ENCODE results near the gene RBBP8.

Gene RBBP8

DNA sequence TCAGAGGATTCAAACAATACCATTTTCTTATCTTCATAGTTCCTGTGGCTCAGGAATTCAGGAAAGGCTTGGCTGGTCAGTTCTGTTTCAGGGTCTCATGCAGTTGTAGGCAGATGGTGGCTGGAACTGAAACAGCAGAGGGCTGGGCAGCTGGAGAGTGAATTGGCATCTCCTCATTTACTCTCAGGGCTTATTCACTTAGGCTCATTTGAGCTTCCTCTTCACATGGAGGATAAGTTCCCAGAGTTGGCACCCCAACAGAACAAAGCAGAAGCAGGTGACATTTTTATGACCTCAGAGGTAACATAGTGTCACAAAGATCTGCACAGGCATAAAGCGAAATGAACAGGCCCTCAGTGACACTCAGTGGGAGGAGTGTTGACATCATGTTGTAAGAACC lies 66.1 kb downstream of the RBBP8 start:
- DNase-seq (ENCODE audit: low spot score): no peak

DNA sequence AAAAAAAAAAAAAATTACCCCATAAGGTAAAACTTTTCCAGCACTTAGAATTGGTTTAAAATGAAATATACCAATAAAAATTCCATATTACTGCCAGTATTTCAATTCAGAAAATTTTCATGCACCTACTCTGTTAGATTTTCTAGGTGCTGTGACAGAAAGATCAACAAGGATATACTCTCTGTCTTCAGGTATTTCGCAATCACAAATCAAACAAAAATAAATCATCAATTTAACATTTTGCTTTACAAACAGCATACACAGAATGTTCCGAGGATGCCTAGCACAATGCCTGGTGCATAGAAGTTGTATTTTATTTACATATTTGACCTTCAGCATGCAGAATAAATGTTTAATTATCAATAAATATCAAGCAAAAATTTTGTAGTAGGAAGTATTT lies 66.5 kb downstream of the RBBP8 start:
- DNase-seq (ENCODE audit: low spot score): no peak

DNA sequence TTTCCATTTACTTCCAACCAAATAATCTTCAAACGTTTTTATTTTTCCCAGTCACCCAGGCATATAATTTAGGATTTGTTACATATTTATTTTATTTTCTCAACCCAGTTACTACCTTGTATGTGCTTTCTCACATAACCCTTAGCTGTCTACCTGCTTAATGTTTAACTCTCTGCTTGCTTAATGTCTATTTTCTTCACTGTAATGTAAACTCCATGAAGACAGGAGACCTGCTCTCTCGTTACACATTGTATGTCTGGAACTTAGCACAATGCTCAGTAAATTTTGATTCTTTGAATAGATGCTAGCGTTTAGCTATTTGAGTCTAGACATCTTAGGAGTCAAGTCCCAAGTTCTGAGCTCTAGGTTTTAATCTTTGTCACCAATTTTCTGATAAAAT lies 70.2 kb downstream of the RBBP8 start:
- no peak for DNase-seq (ENCODE audit: low spot score)

DNA sequence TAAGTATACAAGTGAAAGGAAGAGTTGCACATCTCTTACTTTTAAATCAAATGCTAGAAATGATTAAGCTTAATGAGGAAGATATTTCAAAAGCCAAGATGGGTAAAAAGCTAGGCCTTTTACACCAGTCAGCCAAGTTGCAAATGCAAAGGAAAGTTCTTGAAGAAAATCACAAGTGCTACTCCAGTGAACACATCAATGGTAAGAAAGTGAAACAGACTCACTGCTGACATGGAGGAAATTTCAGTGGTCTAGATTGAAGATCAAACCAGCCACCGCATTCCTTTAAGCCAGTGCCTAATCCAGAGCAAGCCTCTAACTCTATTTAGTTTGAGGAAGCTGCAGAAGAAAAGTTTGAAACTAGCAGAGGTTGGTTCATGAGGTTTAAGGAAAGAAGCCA lies 79.1 kb downstream of the RBBP8 start:
- no peak for DNase-seq (ENCODE audit: low spot score)

DNA sequence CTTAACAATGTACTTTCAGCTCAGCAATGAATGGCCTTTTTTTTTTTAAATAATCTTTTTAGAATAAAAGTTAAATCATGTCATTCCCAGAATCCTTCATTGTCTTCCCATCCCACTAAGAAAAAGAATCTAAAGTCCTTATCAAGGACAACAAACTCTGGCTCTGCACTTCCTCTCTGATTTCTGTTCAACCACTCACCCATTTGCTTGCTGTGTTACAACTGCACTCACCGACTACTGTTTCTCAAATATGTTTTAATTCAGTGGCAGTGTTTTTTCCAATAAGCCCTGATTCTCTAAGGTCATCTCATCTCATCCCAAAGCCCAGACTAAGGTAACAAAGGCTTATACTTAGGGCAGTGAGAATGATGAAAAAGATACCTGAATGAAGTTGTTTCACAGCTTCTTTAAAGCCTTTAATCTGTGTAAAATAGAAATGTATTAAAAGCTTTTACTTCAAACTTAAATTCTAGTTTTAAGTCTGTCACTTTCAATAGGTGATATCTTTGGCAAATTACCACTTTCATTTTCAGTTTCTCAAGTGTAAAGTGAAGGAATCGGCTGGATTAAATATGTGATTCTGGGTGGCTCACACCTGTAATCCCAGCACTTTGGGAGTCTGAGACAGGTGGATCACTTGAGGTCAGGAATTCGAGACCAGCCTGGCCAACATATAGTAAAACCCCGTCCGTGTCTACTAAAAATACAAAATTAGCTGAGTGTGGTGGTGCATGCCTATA lies 87.6 kb downstream of the RBBP8 start:
- peak; percentile 3 for DNase-seq (ENCODE audit: low spot score)

DNA sequence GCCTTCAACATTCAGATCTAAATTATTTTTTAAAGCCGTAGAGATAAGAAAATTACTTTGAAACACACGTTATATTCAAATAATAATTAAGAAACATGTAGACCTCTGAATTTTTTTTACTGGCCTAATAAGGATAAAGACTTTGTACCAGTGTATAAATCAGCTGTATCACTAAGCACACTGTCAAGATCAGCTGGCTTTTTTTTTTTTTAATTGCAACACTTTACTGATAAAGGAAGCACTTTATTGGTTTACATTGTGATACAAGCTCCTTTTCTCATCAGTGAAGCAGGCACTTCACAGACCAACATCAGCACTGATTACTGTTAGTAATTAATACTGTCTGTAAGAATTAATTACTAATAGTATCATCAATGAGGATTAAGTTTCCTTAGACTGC lies 88.5 kb downstream of the RBBP8 start:
- no peak for DNase-seq (ENCODE audit: low spot score)

DNA sequence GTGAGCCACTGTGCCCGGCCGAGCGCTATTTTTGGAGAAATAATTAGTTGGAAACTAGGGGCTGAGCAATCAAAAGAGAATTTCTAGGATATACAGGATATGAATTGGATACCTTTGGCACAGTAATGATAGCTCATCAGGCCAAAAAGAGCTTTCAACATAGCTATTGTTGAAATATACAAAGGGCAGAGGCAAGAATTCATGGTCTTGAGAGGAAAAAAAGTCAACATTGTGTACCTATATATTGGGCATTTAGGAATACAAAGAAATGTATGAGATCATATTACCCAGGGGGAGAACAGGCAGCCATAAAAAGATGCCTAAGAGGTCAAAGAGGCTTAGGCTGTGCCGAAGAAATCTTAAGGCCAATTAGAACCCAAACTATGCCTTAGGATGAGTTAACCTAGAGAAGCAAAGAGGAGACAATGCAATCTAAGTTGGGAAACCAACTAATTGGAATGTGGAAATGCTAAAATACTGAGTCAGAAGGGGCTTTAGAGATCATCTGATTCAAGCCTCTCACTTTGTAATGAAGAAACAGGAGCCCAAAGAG lies 99.0 kb downstream of the RBBP8 start:
- no peak for DNase-seq (ENCODE audit: low spot score)

DNA sequence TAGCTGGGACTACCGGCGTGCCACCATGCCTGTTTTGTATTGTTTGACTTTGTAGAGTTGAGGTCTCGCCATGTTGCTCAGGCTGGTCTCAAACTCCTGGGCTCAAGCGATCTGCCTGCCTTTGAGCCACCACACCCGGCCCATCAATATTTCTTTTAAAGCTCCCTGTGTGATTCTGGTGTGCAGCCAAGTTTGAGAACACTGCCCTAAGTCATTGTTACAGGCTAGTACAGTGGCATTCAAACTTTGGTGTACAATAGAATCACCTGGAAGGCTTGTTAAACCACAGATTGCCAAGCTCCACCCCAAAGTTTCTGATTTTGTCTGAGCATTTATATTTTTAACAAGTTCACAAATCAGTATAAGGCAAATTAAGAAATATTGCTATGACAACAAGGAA lies 99.9 kb downstream of the RBBP8 start:
- DNase-seq (ENCODE audit: low spot score): no peak

DNA sequence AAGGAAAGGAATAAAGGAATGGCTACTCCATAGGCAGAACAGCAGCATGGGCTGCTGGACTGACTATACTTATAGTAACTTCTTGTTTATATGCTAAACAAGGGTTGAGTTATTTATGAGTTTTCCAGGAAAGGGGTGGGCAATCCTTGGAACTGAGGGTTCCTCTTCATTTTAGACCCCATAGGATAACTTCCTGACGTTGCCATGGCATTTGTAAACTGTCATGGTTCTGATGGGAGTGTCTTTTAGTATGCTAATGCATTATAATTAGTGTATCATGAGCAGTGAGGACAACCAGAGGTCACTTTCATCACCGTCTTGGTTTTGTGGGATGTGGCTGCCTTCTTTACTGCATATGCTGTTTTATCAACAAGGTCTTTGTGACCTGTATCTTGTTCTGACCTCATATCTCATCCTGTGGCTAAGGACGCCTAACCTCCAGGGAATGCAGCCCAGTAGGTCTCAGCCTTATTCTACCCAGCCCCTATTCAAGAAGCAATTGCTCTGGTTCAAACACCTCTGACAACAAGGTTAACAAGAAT lies 103.6 kb downstream of the RBBP8 start:
- DNase-seq (ENCODE audit: low spot score): no peak

DNA sequence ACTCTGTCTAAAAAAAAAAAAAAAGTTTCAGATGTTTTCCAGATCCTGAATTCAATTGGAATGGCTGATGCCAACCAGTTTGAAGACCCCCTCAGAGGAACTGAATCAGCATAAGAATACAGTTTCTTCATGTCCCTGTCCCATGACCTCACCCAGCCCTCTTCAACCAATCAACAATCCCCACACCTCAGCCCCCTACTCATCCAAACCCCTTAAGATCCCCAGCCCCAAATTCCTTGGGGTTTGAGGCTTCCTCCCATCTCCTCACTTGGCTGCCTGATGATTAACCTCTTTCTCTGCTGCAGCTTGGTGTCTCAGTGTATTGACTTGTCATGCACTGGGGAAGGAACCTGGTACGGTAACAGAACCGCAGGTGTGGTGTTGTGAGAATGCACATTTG lies 104.5 kb downstream of the RBBP8 start:
- DNase-seq (ENCODE audit: low spot score): no peak

DNA sequence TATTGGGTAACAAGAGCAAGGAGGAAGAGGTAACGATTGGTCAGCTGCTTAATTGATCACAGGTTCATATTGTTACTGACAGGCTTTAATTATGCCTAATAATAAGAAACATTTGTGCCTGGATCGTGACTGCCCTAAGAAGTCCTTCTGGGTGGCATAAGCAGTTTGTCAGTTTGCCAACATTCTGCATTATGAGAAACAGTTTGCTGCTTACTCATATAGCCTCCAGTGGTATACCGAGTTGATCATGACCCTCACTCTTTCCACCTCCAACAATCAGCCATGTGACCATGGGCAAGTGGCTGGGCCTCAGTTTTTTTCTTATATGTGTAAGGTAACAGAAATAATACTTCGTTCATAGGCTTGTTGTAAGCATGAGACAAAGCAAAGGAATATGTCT lies 105.6 kb downstream of the RBBP8 start:
- no peak for DNase-seq (ENCODE audit: low spot score)

DNA sequence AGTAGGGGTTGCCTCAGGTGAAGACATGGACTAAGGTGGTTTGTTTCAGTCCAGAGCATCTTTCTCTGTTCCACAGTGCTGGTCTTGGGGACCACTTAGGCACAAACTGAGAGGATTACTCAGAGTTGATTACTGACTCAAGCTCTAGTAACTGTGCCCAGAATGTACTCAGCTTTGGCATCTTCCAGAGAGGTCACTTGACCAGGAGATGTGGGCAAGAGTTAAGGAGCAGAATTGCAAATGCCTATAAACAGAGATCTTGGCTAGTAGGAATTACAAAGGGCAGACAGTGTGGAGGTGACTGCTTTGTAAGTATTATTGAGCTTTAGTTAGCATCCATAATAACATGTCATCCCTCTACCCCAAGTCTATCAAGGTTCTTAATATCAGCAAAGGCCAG lies 109.0 kb downstream of the RBBP8 start:
- DNase-seq (ENCODE audit: low spot score): no peak

DNA sequence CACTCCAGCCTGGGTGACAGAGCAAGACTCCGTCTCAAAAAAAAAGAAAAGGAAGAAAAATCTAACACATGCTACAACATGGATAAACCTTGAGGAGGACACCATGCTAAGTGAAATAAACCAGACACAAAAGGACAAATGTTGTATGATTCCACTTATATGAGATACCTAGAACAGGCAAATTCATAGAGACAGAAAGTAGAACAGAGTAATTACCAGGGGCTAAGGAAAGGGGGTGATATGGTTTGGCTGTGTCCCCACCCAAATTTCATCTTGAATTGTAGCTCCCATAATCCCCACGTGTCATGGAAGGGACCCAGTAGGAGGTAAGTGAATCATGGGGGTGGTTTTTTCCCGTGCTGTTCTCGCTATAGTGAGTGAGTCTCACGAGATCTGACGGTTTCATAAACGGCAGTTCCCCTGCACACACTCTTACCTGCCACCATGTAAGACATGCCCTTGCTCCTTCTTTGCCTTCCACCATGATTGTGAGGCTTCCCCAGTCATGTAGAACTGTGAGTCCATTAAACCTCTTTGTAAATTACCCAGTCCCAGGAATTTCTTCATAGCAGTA lies 110.8 kb downstream of the RBBP8 start:
- no peak for DNase-seq (ENCODE audit: low spot score)

DNA sequence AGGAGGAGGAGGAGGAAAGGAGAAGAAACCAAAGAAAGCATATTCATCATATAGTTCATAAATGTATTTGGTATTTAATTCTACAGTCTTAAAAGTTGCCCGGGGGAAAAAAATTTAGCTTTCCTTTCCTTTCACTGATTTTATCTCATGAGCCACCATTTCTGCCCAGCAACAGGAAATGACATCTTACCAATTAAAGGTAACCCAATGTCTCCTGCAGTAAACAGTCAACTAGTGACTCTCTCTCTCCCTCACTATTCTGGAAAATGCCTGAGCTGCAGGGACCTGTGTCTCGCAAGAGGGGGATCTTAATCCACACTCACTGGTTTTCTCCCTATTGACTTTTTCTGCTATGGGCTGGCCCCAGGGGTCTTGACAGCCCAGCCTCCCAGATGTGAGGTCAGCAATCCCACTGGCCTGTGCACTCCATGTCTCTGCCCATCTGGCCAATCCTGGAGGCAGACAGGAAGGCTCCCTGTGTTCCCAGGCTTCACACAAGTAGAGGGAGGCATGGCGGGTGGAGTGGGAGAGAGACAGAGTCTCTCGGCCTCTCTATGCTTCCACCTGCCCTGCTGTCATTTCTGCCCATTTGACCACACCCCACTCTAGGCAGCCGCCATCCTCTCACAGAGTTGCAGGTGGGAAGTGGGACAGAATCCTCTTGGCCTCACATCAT lies 116.7 kb downstream of the RBBP8 start:
- peak; percentile 30 for DNase-seq (ENCODE audit: low spot score)

DNA sequence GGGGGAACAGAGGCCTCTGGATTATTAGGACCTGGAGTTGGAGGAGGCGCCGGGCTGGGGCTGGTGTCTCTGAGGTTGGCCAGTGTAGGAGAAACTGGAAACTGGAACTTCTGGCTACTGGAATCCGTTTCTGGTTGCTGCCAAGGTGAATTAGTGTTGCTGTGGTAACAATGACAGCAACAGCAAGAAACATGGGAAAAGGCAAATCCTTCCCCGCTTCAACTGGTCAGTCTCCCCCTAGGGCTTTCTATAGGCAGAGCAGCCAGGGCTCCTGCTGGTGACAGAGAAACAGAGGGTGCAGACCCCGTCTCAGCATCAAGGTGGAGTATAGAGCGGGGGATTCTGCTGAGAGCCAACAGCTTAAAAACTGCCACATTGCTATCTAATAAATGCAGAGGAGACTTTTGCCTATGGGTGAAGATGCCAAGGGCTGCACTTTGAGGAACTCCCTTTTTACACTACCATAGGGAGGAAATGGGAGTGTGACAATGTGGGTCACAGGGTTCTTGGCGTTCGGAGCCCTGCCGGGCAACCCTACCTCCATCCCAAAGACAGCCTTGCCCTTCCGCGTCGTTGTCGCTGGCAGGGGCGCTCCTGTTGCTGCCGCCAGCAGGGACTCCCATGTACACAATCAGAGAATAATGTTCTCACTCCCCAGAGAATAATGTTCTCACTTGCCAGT lies 120.8 kb downstream of the RBBP8 start:
- no peak for DNase-seq (ENCODE audit: low spot score)

DNA sequence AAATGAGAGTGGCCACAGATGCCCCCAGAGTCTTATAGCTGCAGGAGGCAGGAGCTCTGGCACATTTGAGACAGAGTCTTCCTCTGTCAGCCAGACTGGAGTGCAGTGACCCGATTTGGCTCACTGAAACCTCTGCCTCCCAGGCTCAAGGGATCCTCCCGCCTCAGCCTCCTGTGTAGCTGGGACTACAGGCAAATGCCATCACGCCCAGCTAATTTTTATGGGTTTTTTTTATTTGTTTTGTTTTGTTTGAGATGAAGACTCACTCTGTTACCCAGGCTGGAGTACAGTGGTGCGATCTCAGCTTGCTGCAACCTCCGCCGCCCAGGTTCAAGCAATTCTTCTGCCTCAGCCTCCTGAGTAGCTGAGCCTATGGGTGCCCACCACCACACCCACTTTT lies 121.4 kb downstream of the RBBP8 start:
- no peak for DNase-seq (ENCODE audit: low spot score)

DNA sequence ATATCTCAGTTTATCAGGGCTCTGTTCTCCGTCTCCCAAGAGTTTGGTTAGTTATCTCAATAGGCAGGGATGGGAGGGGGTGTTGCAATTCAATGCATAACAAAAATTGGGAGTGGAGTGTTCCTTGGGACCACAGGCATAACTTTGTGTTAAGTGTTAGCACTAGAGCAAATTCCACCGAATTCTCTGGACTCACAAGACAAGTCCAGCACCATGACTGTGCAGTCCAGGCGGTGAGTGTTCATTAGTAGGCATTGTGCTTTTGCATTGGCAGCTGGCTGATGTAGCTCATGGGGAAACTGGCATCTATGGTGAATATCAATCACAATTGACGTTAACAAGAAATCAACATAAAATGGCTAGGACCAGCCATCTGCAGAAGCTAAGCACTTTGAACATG lies 123.2 kb downstream of the RBBP8 start:
- DNase-seq (ENCODE audit: low spot score): no peak

DNA sequence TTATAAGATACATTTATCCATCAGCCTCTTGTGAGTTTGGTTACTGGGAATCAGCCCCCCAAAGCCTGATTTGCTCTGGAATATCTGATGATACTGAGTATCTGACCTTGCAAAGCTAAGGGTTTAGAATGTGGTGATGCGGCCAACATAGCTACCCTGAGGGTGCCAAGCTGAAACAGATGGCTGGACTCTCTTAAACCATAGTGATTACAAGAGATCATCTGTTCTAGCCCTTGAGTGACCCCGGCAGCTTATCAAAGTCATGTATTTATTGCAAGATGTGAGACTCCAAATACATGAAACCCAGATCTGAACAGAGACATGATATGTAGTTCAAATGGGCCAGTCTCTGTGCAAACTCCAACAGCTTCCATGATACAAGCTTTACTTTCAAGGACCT lies 124.0 kb downstream of the RBBP8 start:
- DNase-seq (ENCODE audit: low spot score): no peak

DNA sequence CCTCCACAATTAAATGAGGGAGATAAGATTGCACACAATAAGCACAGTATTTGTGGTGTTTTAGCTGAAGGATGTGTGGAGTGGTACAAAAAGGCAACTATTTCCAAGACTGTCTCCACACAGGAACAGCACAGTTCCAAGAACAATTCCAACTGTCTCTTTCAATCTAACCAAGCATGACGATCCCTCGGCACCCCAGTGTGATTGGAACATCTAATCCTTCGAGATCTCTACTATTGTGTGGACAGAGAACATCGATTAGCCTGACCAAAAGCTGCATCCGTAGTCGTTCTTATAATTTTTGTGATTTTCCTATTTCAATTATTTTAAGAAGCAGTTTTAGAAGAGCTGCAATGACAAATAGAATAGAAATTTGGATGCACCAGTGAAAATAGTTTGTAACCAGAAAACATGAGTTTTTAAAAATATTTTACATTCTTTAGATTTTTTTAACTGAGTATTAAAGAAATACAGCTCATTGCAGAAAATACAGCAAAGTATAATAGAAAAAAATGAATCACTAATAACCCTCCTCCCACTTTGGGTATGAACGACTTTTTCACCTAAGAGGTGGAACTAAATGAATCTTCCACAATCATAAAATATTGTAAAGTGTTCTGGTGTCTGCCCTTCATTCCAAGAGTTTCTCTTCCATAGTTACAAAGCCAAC lies 125.8 kb downstream of the RBBP8 start:
- DNase-seq (ENCODE audit: low spot score): no peak

DNA sequence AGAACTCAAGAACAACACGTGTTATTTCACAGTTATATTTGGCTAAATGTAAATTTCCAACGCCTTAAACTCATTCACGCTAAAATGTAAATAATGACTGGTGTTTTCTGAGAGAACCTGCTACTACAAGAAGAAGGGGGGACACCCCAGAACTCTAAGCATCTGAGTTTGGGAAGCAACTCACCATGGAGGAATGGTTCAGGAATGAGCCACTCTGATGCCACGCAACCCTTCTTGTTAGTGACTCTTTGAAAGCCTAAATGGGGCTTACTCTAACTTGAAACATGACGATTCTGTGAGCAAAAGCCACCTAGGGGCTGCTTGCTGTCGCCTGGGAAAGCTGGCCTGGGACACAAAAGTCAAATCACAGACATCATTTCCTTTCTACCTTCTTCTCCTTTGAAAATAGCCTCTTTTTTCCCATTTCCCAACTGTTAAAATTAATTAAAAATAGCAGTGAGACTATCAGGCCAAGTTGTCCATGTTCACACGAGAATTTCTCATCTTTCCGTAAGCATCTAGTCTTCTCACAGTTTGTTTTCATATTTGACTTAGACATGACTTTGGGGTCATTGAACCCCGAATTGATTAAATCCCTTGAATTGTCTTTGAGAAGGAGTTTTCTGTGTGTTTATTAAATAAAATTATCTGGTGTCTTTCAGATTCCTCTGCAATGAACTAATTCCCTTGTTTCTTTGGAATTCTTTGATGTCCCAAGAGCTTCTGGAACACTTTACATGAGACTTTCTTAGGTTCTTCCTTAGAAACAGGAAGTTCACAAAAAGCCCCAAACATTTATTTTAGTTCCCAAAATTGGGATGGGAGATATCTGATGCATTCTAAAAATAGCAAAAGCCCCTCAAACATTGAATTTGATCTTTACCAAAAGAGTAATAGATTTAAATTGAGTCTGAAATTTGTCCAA lies 126.7 kb downstream of the RBBP8 start:
- DNase-seq (ENCODE audit: low spot score): no peak

DNA sequence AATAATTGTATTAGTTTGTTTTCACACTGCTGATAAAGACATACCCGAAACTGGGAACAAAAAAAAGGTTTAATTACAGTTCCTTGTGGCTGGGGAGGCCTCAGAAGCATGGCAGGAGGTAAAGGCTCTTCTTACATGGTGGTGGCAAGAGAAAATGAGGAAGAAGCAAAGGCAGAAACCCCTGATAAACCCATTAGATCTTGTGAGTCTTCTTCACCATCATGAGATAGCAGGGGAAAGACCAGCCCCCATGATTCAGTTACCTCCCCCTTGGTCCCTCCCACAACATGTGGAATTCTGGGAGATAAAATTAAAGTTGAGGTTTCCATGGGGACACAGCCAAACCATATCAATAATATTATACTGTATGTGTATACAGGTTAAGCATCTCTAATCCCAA lies 128.9 kb downstream of the RBBP8 start:
- DNase-seq (ENCODE audit: low spot score): no peak
